22Rv1 (cell line): Measurements from ENCODE around the gene RNF212B.

Experiments
- H3K27ac ChIP-seq: fragments of 450-650 bp; 2 replicates; pipeline ENCODE4 v1.5.1; 2017
- ZFX ChIP-seq: fragments of 450-650 bp; IDR thresholded peaks from 2 replicates; pipeline ENCODE4 v1.6.1; 2017; ENCODE audit warnings: antibody characterized with exemption, borderline replicate concordance
- TF ChIP-seq, protein P1 (sequence below): fragments of 450-650 bp; IDR thresholded peaks from 2 replicates; pipeline ENCODE4 v1.5.1; 2017; ENCODE audit warnings: mild to moderate bottlenecking

RNF212B gene

DNA sequence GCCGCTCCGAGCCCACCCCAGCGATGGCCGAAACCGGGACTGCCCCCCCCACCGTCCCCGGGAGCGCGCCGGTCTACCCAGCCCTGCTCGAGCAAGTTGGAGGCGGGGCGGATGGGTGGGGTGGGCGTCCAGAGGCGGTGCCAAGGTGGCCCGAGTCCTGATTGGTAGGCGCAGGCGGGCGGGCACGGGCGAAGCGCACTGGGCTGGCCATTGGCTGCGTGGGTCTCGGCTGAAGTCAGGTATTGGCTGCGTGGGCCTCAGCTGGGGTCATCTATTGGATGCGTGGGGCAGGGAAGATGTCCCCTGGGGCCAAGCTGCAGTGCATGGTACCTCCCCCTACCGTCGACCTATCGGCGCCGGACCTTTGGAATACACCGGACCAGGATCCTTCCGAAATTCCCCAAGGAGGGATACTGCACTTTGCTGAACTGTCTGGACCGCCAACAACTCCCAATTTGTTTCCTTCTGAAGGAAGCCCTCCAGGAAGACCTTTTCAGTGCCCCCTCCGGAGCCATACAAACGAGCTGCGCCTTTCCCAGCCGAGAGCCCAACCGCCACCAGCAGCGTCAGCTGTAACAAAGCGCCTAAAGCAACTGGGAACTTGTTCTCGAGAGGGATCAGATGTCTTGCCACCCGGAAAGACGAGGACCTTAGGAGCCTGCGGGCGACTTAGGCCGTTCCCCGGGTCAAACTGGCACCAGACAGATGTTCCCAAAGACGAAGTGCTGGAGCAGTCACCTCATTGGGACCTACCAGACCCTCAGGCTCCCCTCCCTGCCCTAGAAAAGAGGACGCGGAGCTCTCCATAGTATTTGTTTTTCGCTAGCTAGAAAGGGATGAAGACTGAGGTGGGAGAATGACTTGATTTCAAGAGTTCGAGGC lies 48.5 kb downstream of the RNF212B start, which contains the start of gene HOMEZ:
Gene HOMEZ (minus strand): TSS at position 113 of the 882 bp plus-strand sequence. CDS start 180 bp downstream, outside the sequence.
- peak within 1 kb of the TSS; percentile 99 for H3K27ac ChIP-seq
- TF ChIP-seq ZFX, result no peak
- TF ChIP-seq, protein P1, sequence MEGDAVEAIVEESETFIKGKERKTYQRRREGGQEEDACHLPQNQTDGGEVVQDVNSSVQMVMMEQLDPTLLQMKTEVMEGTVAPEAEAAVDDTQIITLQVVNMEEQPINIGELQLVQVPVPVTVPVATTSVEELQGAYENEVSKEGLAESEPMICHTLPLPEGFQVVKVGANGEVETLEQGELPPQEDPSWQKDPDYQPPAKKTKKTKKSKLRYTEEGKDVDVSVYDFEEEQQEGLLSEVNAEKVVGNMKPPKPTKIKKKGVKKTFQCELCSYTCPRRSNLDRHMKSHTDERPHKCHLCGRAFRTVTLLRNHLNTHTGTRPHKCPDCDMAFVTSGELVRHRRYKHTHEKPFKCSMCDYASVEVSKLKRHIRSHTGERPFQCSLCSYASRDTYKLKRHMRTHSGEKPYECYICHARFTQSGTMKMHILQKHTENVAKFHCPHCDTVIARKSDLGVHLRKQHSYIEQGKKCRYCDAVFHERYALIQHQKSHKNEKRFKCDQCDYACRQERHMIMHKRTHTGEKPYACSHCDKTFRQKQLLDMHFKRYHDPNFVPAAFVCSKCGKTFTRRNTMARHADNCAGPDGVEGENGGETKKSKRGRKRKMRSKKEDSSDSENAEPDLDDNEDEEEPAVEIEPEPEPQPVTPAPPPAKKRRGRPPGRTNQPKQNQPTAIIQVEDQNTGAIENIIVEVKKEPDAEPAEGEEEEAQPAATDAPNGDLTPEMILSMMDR, result no peak

DNA sequence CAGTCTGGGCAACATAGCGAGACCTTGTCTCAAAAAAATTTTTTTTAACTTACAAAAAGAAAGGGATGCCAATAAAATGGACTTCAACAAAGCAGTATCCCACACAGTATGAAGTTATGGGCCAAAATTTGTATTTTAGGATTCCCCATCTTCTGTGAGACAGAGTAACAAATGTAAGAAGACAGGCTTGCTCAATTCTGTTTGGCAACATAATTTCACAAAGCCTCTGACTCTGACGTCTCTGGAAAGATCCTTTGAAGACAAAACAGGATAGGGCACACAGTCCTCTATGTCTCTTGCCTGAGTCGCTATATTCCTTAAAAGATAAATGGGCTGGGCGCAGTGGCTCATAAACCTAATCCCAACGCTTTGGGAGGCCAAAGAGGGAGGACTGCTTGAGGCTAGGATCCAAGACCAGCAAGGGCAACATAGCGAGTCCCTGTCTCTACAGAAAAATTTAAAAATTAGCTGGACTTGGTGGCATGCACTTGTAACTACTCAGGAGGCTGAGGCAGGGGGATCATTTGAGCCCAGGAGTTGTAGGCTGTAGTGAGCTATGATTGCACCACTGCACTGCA lies 49.3 kb downstream of the RNF212B start:
- TF ChIP-seq, protein P1, result no peak
- no peak for TF ChIP-seq ZFX
- H3K27ac ChIP-seq, result peak overlapping the region; percentile 99

DNA sequence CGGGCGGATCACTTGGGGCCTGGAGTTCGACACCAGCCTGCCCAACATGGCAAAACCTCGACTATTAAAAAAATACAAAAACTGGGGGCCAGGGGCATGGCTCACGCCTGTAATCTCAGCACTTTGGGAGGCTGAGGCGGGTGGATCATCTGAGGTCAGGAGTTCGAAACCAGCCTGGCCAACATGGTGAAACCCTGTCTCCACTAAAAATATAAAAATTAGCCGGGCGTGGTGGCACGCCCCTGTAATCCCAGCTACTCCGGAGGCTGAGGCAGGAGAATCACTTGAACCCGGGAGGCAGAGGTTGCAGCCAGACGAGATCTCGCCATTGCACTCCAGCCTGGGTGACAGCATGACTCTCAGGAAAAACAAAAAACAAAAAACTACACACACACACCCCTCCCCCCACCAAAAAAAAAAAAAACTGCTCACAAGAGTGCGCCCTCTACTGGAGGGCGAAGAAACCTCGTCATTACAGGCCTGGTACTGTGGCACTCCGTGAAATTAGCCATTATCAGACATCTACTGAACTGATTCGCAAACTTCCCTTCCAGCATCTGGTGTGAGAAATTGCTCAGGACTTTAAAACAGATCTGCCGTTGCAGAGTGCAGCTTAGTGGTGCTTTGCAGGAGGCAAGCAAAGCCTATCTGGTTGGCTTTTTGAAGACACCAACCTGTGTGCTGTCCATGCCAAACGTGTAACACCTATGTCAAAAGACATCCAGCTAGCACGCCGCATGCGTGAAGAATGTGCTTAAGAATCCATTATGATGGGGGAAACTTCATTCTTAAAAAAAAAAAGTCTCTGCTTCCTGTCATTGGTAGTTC lies 57.2 kb downstream of the RNF212B start:
- TF ChIP-seq ZFX, result no peak
- TF ChIP-seq, protein P1, result peak; percentile 95

DNA sequence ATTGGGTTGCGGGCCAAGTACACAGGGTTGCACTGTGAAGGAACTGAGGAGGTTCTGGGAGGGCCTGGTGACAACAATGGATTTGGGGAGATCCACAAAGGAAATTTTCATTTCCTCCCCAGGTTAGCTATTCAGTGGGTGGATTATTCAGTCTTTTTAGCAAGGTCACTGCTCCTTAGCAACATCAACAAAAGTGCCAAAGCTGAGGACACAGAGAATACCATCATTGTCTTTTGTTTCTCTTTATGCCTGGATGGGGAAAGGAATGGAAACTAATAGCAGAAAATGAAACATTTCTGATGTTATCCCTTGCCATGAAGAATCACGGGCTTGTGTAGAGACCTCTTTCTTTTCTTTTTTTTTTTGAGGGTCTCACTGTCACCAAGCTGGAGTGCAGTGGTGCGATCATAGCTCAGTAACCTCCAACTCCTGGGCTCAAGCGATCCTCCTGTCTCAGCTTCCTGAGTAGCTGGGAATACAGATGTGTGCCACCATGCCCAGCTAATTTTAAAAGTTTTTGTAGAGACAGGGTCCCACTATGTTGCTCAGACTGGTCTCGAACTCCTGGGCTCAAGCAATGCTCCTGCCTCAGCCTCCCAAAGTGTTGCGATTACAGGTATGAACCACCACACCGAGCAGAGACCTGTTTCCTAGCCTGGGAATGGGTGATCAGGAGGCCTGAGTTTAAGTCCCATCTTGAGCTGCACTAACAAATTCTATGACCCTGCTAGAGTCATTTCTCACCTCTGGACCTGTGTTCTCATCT lies 58.5 kb downstream of the RNF212B start:
- H3K27ac ChIP-seq, result peak overlapping the region; percentile 48
- TF ChIP-seq, protein P1, result no peak
- no peak for TF ChIP-seq ZFX

More for the DNA sequence above, 57.2 kb downstream of the RNF212B start:
- peak overlapping the region; percentile 48 for H3K27ac ChIP-seq

DNA sequence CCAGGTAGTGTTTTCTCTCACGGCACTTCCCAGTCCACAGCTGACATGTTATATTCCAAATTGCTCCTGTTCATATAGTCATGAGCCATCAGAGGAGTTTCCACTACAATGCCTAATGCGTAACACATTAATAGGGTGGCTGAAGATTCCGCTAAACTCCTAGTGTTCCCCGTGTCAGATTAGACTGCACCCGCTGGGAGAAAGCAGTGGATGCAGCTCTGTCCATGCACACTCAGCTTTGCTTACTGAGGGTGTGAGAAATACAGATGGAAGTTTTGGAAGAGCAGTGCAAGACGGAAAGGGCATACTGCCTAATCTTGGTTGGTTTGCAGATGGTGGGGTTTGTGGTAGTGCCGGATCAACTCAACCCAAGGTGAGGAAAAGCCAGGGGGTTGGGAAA lies 59.4 kb downstream of the RNF212B start:
- H3K27ac ChIP-seq, result no peak overlapping the region; the same call in 1 of the 2 replicates
- TF ChIP-seq, protein P1, result no peak
- TF ChIP-seq ZFX, result no peak

DNA sequence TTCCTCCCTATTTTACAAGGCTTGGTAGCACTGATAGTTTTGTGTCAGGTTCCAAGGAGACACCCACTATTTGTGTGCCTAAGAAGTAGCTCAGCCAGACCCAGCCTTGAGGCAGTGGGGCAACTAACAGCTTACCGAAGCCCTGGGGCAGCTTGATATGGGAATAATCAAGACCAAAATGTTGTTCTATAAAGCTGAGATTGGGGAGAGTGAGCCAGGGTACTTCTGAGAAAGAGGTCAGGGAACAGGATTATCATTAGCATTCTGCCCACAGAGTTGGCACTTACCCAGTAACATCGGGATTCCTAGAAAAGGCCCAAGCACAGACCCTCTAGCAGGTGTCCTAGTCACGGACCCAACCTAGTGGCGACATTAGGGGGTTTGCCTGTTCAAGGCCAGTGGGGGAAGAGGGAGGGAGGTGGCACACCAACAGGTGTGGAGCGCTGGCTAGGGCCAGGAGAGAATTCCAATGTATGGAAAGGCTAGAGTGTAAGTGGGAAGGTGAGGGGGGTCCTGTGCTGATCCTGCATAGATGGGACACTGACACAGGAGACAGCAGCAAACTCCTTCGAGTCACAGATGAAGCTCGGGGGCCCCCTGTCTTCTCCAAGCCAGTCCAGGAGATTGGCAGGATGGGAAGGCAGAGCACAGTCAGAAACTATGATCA lies 60.0 kb downstream of the RNF212B start:
- TF ChIP-seq, protein P1, result no peak
- no peak for TF ChIP-seq ZFX
- no peak overlapping the region for H3K27ac ChIP-seq
